Measurements from ENCODE around the gene ORM2.

ORM2 gene

DNA sequence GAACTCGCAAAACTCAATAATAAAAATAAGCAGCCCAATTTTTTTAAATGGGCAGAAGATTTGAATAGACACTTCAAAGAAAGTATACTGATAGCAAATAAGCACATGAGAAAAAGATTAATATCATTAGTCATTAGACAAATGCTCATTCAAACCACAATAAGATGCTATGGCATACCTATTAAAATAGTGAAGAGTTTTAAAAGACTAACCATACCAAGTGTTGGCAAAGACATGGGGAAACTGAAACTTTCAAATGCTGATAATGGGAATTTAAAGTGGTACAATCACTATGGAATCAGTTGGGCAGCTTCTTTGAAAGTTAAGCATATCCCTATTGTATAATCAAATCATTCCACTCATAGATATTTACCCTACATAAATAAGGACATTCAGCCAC, 33.3 kb upstream of the ORM2 start:
- H3K9ac ChIP-seq (ENCODE audit: low read length in 2 of 2): no peak overlapping the region
- no peak overlapping the region for H3K27ac ChIP-seq (ENCODE audit: low read length)
- peaks cover 0 to 7% of the 10 kb centered on the region in 2 donors for H3K9me3 ChIP-seq (ENCODE audit: control insufficient read depth in 2 of 2, low read length in 2 of 2)
- H3K27me3 ChIP-seq (ENCODE audit: control insufficient read depth in 1 of 2, insufficient read depth in 2 of 2, low read length in 2 of 2): no peaks in the 10 kb centered on the region
- H3K4me3 ChIP-seq (ENCODE audit: low read length in 2 of 2): no peak overlapping the region
- peaks cover 11 to 12% of the 10 kb centered on the region in 2 donors for H3K36me3 ChIP-seq (ENCODE audit: control insufficient read depth in 2 of 2, insufficient read depth in 2 of 2, low read length in 2 of 2)
- H3K4me1 ChIP-seq (ENCODE audit: control insufficient read depth, insufficient read depth, low read length): no peaks in the 10 kb centered on the region

GRCh38 chr9:114299286-114300152, 30.1 kb upstream of the ORM2 start:
- no peaks in the 10 kb centered on the region for H3K27me3 ChIP-seq (ENCODE audit: control insufficient read depth in 1 of 2, insufficient read depth in 2 of 2, low read length in 2 of 2)
- no peaks in the 10 kb centered on the region for H3K4me1 ChIP-seq (ENCODE audit: control insufficient read depth, insufficient read depth, low read length)
- peaks cover 7 to 12% of the 10 kb centered on the region in 2 donors for H3K36me3 ChIP-seq (ENCODE audit: control insufficient read depth in 2 of 2, insufficient read depth in 2 of 2, low read length in 2 of 2)

DNA sequence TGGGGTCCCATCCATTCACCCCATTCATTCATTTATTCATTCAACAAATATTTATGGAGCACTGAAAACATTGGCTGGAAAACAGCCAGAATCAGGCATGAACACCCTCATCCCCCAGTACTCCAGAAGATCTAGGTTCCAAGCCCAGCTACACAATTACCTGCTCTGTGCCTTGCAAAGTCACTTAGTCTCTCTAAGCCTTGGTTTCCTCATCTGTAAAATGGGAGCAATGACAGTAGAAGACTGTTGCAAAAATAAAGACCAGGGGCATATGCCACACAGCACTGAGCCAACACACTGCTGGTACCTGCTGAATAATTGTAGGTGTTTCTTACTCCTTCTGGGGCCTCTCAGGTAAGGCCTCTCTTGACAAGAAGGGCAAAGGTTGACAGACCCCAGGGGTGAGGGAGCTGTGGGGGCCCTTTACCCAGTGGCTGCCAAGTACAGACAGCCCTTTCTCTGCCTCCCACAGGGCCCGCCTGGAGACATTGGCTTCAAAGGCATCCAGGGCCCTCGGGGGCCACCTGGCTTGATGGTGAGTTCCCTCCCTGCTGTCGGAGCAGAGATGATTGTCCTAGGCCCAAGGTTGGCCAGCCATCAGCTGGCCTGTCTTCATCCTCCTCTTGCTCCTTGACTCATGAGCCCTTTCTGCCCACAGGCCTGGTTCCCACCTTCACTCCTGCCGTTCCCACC, 29.4 kb upstream of the ORM2 start:
- no peak overlapping the region for H3K9ac ChIP-seq (ENCODE audit: low read length in 2 of 2)
- H3K27me3 ChIP-seq (ENCODE audit: control insufficient read depth in 1 of 2, insufficient read depth in 2 of 2, low read length in 2 of 2): no peaks in the 10 kb centered on the region
- no peak overlapping the region for H3K27ac ChIP-seq (ENCODE audit: low read length)
- peaks cover 0 to 3% of the 10 kb centered on the region in 2 donors for H3K9me3 ChIP-seq (ENCODE audit: control insufficient read depth in 2 of 2, low read length in 2 of 2)
- no peaks in the 10 kb centered on the region for H3K4me1 ChIP-seq (ENCODE audit: control insufficient read depth, insufficient read depth, low read length)
- no peak overlapping the region for H3K4me3 ChIP-seq (ENCODE audit: low read length in 2 of 2)
- H3K36me3 ChIP-seq (ENCODE audit: control insufficient read depth in 2 of 2, insufficient read depth in 2 of 2, low read length in 2 of 2): peaks cover 3 to 5% of the 10 kb centered on the region in 2 donors

More at GRCh38 chr9:114299286-114300152, 30.1 kb upstream of the ORM2 start:
- Histone ChIP-seq H3K9ac (ENCODE audit: low read length in 2 of 2) (no peak overlapping the region), H3K4me3 (ENCODE audit: low read length in 2 of 2) (no peak overlapping the region), H3K9me3 (ENCODE audit: control insufficient read depth in 2 of 2, low read length in 2 of 2) (peaks cover 0 to 6% of the 10 kb centered on the region in 2 donors), H3K27ac (ENCODE audit: low read length) (no peak overlapping the region)

GRCh38 chr9:114300846-114301797, 28.5 kb upstream of the ORM2 start:
- H3K27me3 ChIP-seq (ENCODE audit: control insufficient read depth in 1 of 2, insufficient read depth in 2 of 2, low read length in 2 of 2): no peaks in the 10 kb centered on the region
- no peak overlapping the region for H3K27ac ChIP-seq (ENCODE audit: low read length)
- H3K4me3 ChIP-seq (ENCODE audit: low read length in 2 of 2): no peak overlapping the region
- peaks cover 4% of the 10 kb centered on the region for H3K4me1 ChIP-seq (ENCODE audit: control insufficient read depth, insufficient read depth, low read length)
- peaks cover 0 to 3% of the 10 kb centered on the region in 2 donors for H3K9me3 ChIP-seq (ENCODE audit: control insufficient read depth in 2 of 2, low read length in 2 of 2)
- no peak overlapping the region for H3K9ac ChIP-seq (ENCODE audit: low read length in 2 of 2)
- peaks cover 3 to 4% of the 10 kb centered on the region in 2 donors for H3K36me3 ChIP-seq (ENCODE audit: control insufficient read depth in 2 of 2, insufficient read depth in 2 of 2, low read length in 2 of 2)

DNA sequence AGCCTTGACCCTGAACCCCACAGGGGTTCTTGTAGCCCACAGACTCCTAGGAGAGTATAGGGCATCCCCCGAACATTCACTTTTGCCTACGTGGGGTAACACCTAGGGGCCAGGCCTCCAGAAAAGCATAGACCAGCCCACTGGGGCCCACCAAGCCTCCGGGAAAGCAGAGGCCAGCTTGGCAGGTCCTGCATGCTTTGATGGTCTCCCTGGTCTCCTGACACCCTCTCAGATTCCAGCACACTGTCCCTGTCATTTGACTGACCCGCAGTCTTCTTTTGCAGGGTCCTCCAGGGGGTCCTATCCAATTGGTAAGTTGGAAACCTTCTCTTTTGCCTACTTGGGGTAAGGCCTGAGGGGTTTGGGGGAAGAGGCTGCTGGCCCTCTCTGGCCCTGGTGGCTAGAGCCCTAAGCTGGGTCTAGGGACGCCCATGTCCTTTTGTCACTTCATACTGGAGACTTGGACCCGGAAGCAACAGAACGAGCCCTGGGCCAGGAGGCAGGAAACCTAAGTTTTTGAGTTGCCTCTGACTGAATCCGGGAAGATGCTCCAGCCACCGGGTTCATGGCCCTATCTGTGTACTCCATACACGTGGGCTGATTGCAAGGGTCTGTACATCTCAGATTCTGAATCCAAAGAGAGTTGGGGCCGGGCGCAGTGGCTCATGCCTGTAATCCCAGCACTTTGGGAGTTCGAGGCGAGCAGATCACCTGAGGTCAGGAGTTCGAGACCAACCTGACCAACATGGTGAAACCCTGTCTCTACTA, 27.7 kb upstream of the ORM2 start:
- Histone ChIP-seq H3K4me3 (ENCODE audit: low read length in 2 of 2) (no peak overlapping the region), H3K4me1 (ENCODE audit: control insufficient read depth, insufficient read depth, low read length) (peaks cover 4% of the 10 kb centered on the region), H3K27ac (ENCODE audit: low read length) (no peak overlapping the region), H3K9ac (ENCODE audit: low read length in 2 of 2) (no peak overlapping the region), H3K27me3 (ENCODE audit: control insufficient read depth in 1 of 2, insufficient read depth in 2 of 2, low read length in 2 of 2) (no peaks in the 10 kb centered on the region), H3K36me3 (ENCODE audit: control insufficient read depth in 2 of 2, insufficient read depth in 2 of 2, low read length in 2 of 2) (peaks cover 0 to 3% of the 10 kb centered on the region in 2 donors), H3K9me3 (ENCODE audit: control insufficient read depth in 2 of 2, low read length in 2 of 2) (no peaks in the 10 kb centered on the region)

- H3K27me3 ChIP-seq (ENCODE audit: control insufficient read depth in 1 of 2, insufficient read depth in 2 of 2, low read length in 2 of 2): no peaks in the 10 kb centered on the region
- H3K4me3 ChIP-seq (ENCODE audit: low read length in 2 of 2): no peak overlapping the region
- H3K9me3 ChIP-seq (ENCODE audit: control insufficient read depth in 2 of 2, low read length in 2 of 2): no peaks in the 10 kb centered on the region
- H3K27ac ChIP-seq (ENCODE audit: low read length): no peak overlapping the region
- peaks cover 4% of the 10 kb centered on the region for H3K4me1 ChIP-seq (ENCODE audit: control insufficient read depth, insufficient read depth, low read length)
- peaks cover 0 to 3% of the 10 kb centered on the region in 2 donors for H3K36me3 ChIP-seq (ENCODE audit: control insufficient read depth in 2 of 2, insufficient read depth in 2 of 2, low read length in 2 of 2)
- no peak overlapping the region for H3K9ac ChIP-seq (ENCODE audit: low read length in 2 of 2)
Observed at GRCh38 chr9:114302727-114303126, 26.9 kb upstream of the ORM2 start.

DNA sequence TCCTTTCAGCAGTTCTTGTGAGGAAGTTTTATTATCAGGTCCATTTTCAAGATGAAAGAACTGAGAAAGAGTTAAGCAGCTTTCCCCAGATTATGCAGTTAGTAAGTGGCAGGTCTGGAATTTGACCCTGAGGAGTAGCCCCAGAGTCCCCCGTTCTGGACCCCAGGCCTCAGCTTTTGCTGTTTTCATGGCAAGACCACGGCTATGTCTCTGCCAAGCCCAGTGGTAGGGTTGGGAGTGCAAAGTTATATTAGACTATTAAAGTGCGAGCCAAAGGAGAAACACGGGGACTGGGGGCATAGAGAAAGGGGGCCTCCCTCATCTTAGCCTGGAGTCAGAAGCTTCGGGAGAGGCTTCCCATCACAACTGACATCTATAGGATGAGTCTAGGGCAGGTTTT, 26.1 kb upstream of the ORM2 start:
- Histone ChIP-seq H3K9ac (ENCODE audit: low read length in 2 of 2) (no peak overlapping the region), H3K27me3 (ENCODE audit: control insufficient read depth in 1 of 2, insufficient read depth in 2 of 2, low read length in 2 of 2) (no peaks in the 10 kb centered on the region), H3K27ac (ENCODE audit: low read length) (no peak overlapping the region), H3K4me1 (ENCODE audit: control insufficient read depth, insufficient read depth, low read length) (peaks cover 4% of the 10 kb centered on the region), H3K36me3 (ENCODE audit: control insufficient read depth in 2 of 2, insufficient read depth in 2 of 2, low read length in 2 of 2) (peaks cover 0 to 7% of the 10 kb centered on the region in 2 donors), H3K4me3 (ENCODE audit: low read length in 2 of 2) (no peak overlapping the region), H3K9me3 (ENCODE audit: control insufficient read depth in 2 of 2, low read length in 2 of 2) (no peaks in the 10 kb centered on the region)

DNA sequence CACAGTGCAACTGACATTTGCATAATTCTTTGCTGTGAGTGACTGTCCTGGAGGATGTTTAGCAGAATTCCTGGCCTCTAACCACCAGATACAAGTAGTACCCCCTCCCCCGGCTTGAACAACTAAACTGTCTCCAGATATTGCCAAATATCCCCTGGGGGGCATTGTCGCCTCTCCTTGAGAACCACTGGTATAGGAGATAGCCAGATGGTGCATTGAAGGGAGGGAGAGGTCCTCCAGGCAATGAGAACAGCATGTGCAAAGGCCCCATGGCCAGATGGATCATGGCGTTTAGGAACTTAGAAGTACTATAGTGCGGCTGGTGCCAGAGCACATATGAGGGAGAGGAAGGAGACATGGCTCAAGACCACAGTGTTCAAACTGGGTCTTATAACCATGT, 25.7 kb upstream of the ORM2 start:
- peaks cover 4% of the 10 kb centered on the region for H3K4me1 ChIP-seq (ENCODE audit: control insufficient read depth, insufficient read depth, low read length)
- no peak overlapping the region for H3K4me3 ChIP-seq (ENCODE audit: low read length in 2 of 2)
- no peak overlapping the region for H3K27ac ChIP-seq (ENCODE audit: low read length)
- H3K36me3 ChIP-seq (ENCODE audit: control insufficient read depth in 2 of 2, insufficient read depth in 2 of 2, low read length in 2 of 2): peaks cover 0 to 9% of the 10 kb centered on the region in 2 donors
- no peak overlapping the region for H3K9ac ChIP-seq (ENCODE audit: low read length in 2 of 2)
- no peaks in the 10 kb centered on the region for H3K27me3 ChIP-seq (ENCODE audit: control insufficient read depth in 1 of 2, insufficient read depth in 2 of 2, low read length in 2 of 2)
- H3K9me3 ChIP-seq (ENCODE audit: control insufficient read depth in 2 of 2, low read length in 2 of 2): no peaks in the 10 kb centered on the region

GRCh38 chr9:114304416-114305188, 25.1 kb upstream of the ORM2 start:
- peaks cover 4% of the 10 kb centered on the region for H3K4me1 ChIP-seq (ENCODE audit: control insufficient read depth, insufficient read depth, low read length)
- H3K4me3 ChIP-seq (ENCODE audit: low read length in 2 of 2): no peak overlapping the region
- H3K27ac ChIP-seq (ENCODE audit: low read length): no peak overlapping the region
- H3K9me3 ChIP-seq (ENCODE audit: control insufficient read depth in 2 of 2, low read length in 2 of 2): no peaks in the 10 kb centered on the region
- H3K36me3 ChIP-seq (ENCODE audit: control insufficient read depth in 2 of 2, insufficient read depth in 2 of 2, low read length in 2 of 2): peaks cover 0 to 9% of the 10 kb centered on the region in 2 donors
- no peaks in the 10 kb centered on the region for H3K27me3 ChIP-seq (ENCODE audit: control insufficient read depth in 1 of 2, insufficient read depth in 2 of 2, low read length in 2 of 2)
- H3K9ac ChIP-seq (ENCODE audit: low read length in 2 of 2): no peak overlapping the region
